ENCODE results near the gene IRF4. TPM values are rescaled to one million over a fixed set of nuclear protein-coding genes. Genes with fewer than 3 reads are reported as not detected.

IRF4 gene
- total RNA-seq, 3 donors from 2014 or later = 720 to 924 (median 743) TPM

GRCh38 chr6:434051-434705 is 42.6 kb downstream of the IRF4 start:
- Mint-ChIP-seq H3K4me3 (no peak overlapping the region), H3K9me3 (no peaks in the 10 kb centered on the region), H3K4me1 (ENCODE audit: low read depth) (peaks cover 36% of the 10 kb centered on the region), H3K27me3 (ENCODE audit: low read depth) (no peaks in the 10 kb centered on the region), H3K36me3 (ENCODE audit: insufficient read depth) (no peaks in the 10 kb centered on the region)
- no peak for ATAC-seq
- no peak for DNase-seq

- Mint-ChIP-seq H3K27me3 (ENCODE audit: low read depth) (no peaks in the 10 kb centered on the region), H3K4me3 (no peak overlapping the region), H3K36me3 (ENCODE audit: insufficient read depth) (no peaks in the 10 kb centered on the region), H3K4me1 (ENCODE audit: low read depth) (peaks cover 27% of the 10 kb centered on the region), H3K9me3 (no peaks in the 10 kb centered on the region)
- DNase-seq (no peak), ATAC-seq (no peak)
Measured at GRCh38 chr6:435441-436307, 44.1 kb downstream of the IRF4 start.

GRCh38 chr6:436308-437036 is 44.9 kb downstream of the IRF4 start:
- H3K4me3 Mint-ChIP-seq = no peak overlapping the region
- H3K36me3 Mint-ChIP-seq (ENCODE audit: insufficient read depth) = no peaks in the 10 kb centered on the region
- H3K4me1 Mint-ChIP-seq (ENCODE audit: low read depth) = peaks cover 22% of the 10 kb centered on the region
- H3K9me3 Mint-ChIP-seq = no peaks in the 10 kb centered on the region
- no peak for DNase-seq
- H3K27me3 Mint-ChIP-seq (ENCODE audit: low read depth) = no peaks in the 10 kb centered on the region
- ATAC-seq = no peak

GRCh38 chr6:437037-437392 is 45.5 kb downstream of the IRF4 start:
- H3K4me1 Mint-ChIP-seq (ENCODE audit: low read depth) = peaks cover 16% of the 10 kb centered on the region
- no peaks in the 10 kb centered on the region for H3K27me3 Mint-ChIP-seq (ENCODE audit: low read depth)
- DNase-seq = no peak
- no peaks in the 10 kb centered on the region for H3K36me3 Mint-ChIP-seq (ENCODE audit: insufficient read depth)
- H3K9me3 Mint-ChIP-seq = no peaks in the 10 kb centered on the region
- no peak for ATAC-seq
- no peak overlapping the region for H3K4me3 Mint-ChIP-seq

GRCh38 chr6:438634-439170 is 47.1 kb downstream of the IRF4 start:
- Mint-ChIP-seq H3K9me3 (no peaks in the 10 kb centered on the region), H3K27me3 (ENCODE audit: low read depth) (no peaks in the 10 kb centered on the region), H3K4me3 (no peak overlapping the region), H3K36me3 (ENCODE audit: insufficient read depth) (no peaks in the 10 kb centered on the region), H3K4me1 (ENCODE audit: low read depth) (peaks cover 10% of the 10 kb centered on the region)
- DNase-seq (no peak), ATAC-seq (no peak)

GRCh38 chr6:439641-440167 is 48.2 kb downstream of the IRF4 start:
- ATAC-seq (no peak), DNase-seq (no peak)
- H3K9me3 Mint-ChIP-seq = no peaks in the 10 kb centered on the region
- no peaks in the 10 kb centered on the region for H3K36me3 Mint-ChIP-seq (ENCODE audit: insufficient read depth)
- no peaks in the 10 kb centered on the region for H3K27me3 Mint-ChIP-seq (ENCODE audit: low read depth)
- H3K4me3 Mint-ChIP-seq = no peak overlapping the region
- peaks cover 13% of the 10 kb centered on the region for H3K4me1 Mint-ChIP-seq (ENCODE audit: low read depth)

GRCh38 chr6:441126-441920 is 49.8 kb downstream of the IRF4 start:
- Mint-ChIP-seq H3K27me3 (ENCODE audit: low read depth) (no peaks in the 10 kb centered on the region), H3K9me3 (no peaks in the 10 kb centered on the region), H3K4me1 (ENCODE audit: low read depth) (peaks cover 23% of the 10 kb centered on the region), H3K36me3 (ENCODE audit: insufficient read depth) (no peaks in the 10 kb centered on the region), H3K4me3 (no peak overlapping the region)
- no peak for DNase-seq
- ATAC-seq = no peak

GRCh38 chr6:443621-444159 is 52.1 kb downstream of the IRF4 start:
- DNase-seq (no peak), ATAC-seq (no peak)
- H3K9me3 Mint-ChIP-seq = no peaks in the 10 kb centered on the region
- H3K4me3 Mint-ChIP-seq = no peak overlapping the region
- no peaks in the 10 kb centered on the region for H3K36me3 Mint-ChIP-seq (ENCODE audit: insufficient read depth)
- H3K4me1 Mint-ChIP-seq (ENCODE audit: low read depth) = peaks cover 47% of the 10 kb centered on the region
- no peaks in the 10 kb centered on the region for H3K27me3 Mint-ChIP-seq (ENCODE audit: low read depth)

GRCh38 chr6:444653-445275 is 53.2 kb downstream of the IRF4 start:
- DNase-seq (peak; percentile 43), ATAC-seq (peak; percentile 7 to 23)
- Mint-ChIP-seq H3K27me3 (ENCODE audit: low read depth) (no peaks in the 10 kb centered on the region), H3K4me3 (peak overlapping the region; percentile 54), H3K9me3 (no peaks in the 10 kb centered on the region), H3K36me3 (ENCODE audit: insufficient read depth) (no peaks in the 10 kb centered on the region), H3K4me1 (ENCODE audit: low read depth) (peaks cover 49% of the 10 kb centered on the region)

- Mint-ChIP-seq H3K9me3 (no peaks in the 10 kb centered on the region), H3K4me1 (ENCODE audit: low read depth) (peaks cover 49% of the 10 kb centered on the region), H3K27me3 (ENCODE audit: low read depth) (no peaks in the 10 kb centered on the region), H3K4me3 (peak overlapping the region; percentile 59), H3K36me3 (ENCODE audit: insufficient read depth) (no peaks in the 10 kb centered on the region)
- DNase-seq (no peak), ATAC-seq (no peak)
Measured at GRCh38 chr6:445571-446417, 54.2 kb downstream of the IRF4 start.

- H3K9me3 Mint-ChIP-seq = no peaks in the 10 kb centered on the region
- peaks cover 49% of the 10 kb centered on the region for H3K4me1 Mint-ChIP-seq (ENCODE audit: low read depth)
- peak; percentile 94 for DNase-seq
- no peaks in the 10 kb centered on the region for H3K36me3 Mint-ChIP-seq (ENCODE audit: insufficient read depth)
- no peaks in the 10 kb centered on the region for H3K27me3 Mint-ChIP-seq (ENCODE audit: low read depth)
- H3K4me3 Mint-ChIP-seq = peak overlapping the region; percentile 59
- peak; percentile 75 to 78 for ATAC-seq
Measured at GRCh38 chr6:446418-447366, 55.1 kb downstream of the IRF4 start.

All from activated T-cell treated with anti-CD3 and anti-CD28 coated beads, Interleukin-2, amount 50 U/mL, for 4 hours (primary cell).